Measurements from ENCODE around the gene SHE.

GRCh38 chr1:154456631-154457030 lies 45.6 kb downstream of the SHE start:
- TF ChIP-seq CTCF (conservative IDR thresholded peaks at IDR 0.05; ENCODE audit: low read depth in 2 of 2) (no peak), JUNB (IDR thresholded peaks at IDR 0.05; ENCODE audit: unreplicated experiment) (no peak), STAT1 (IDR thresholded peaks at IDR 0.05; ENCODE audit: unreplicated experiment) (no peak), EZH2 (IDR thresholded peaks at IDR 0.05; ENCODE audit: low read depth, unreplicated experiment) (no peak), POLR2AphosphoS5 (IDR thresholded peaks at IDR 0.05; ENCODE audit: low read depth) (no peak), EZH2phosphoT487 (IDR thresholded peaks at IDR 0.05; ENCODE audit: unreplicated experiment) (no peak), REST (IDR thresholded peaks at IDR 0.05; ENCODE audit: unreplicated experiment) (no peak)
